Measurements from ENCODE around the gene AMIGO1.

AMIGO1 gene

DNA sequence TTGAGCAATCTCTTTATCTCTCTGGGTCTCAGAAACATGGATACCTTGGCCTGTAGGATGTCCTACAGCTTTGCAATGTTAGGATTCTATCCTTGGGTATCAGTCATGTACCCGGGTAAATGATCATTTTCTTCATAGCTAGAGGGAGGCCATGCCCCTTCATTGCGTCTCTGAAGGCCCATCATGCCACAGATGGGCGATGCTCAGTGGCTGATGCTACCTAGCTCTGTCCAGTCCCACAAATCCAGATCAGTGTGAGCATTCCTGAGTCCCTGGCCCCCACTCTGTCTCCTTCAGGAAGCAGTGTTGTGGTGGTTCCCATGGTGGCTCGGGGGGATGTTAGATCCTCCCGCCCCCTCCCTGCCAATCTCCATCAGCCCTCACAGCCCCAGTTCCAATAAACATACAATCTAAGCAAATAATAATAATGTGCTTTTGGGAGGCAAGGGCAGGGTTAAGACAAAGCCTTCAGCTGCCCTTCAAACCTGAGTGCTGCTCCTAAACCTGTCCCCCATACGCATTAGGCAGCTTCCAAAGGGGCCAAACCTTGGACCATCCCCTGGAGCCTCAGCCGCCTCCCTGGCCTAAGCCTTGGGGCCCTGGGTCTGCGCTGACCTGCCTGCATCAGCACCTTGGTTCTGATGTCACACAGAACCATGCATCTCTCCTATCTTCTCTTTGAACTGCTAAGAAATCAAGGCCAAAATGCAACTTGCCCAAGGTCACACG is 29.5 kb upstream of the AMIGO1 start:
- no peak for DNase-seq (ENCODE audit: low read depth)
- TF ChIP-seq, protein P1, sequence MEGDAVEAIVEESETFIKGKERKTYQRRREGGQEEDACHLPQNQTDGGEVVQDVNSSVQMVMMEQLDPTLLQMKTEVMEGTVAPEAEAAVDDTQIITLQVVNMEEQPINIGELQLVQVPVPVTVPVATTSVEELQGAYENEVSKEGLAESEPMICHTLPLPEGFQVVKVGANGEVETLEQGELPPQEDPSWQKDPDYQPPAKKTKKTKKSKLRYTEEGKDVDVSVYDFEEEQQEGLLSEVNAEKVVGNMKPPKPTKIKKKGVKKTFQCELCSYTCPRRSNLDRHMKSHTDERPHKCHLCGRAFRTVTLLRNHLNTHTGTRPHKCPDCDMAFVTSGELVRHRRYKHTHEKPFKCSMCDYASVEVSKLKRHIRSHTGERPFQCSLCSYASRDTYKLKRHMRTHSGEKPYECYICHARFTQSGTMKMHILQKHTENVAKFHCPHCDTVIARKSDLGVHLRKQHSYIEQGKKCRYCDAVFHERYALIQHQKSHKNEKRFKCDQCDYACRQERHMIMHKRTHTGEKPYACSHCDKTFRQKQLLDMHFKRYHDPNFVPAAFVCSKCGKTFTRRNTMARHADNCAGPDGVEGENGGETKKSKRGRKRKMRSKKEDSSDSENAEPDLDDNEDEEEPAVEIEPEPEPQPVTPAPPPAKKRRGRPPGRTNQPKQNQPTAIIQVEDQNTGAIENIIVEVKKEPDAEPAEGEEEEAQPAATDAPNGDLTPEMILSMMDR (IDR thresholded peaks at IDR 0.05; ENCODE audit: low read length, missing control alignments): no peak
- no peak overlapping the region for H3K4me3 ChIP-seq (replicated peaks; ENCODE audit: low read depth, low read length)

DNA sequence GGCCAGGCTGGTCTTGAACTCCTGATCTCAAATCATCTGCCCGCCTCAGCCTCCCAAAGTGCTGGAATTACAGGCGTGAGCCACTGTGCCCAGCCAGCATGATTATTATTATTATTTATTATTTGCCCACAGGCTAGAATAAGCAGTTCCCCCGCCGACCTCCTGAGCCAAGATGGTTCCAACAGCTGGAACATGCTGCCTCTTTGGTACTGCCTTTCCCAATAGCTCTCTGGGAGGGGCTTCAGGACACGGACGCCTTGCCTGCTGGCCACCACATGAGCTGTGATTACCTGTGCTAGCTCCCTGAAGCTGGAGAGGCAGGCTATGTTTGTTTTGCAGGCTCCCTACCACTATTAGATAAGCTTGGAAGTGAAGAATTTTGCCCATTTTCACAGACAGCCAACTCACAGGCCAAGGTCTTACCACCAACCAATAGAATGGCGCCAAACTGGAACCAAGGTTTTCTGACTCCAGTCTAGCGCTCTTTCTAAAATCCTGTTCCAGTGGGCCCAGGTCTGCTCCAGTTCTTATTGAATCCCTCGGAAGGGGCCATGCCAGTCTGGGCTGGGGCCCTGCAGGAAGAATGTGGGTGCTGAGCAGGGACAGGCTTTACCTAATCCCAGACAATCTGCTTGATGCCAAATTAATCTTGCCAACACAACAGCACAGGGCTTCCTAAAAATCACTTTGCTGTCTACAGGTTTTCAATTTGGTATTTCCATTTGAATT is 28.1 kb upstream of the AMIGO1 start:
- DNase-seq (ENCODE audit: low read depth): no peak
- TF ChIP-seq, protein P1 (IDR thresholded peaks at IDR 0.05; ENCODE audit: low read length, missing control alignments): no peak
- H3K4me3 ChIP-seq (replicated peaks; ENCODE audit: low read depth, low read length): no peak overlapping the region

DNA sequence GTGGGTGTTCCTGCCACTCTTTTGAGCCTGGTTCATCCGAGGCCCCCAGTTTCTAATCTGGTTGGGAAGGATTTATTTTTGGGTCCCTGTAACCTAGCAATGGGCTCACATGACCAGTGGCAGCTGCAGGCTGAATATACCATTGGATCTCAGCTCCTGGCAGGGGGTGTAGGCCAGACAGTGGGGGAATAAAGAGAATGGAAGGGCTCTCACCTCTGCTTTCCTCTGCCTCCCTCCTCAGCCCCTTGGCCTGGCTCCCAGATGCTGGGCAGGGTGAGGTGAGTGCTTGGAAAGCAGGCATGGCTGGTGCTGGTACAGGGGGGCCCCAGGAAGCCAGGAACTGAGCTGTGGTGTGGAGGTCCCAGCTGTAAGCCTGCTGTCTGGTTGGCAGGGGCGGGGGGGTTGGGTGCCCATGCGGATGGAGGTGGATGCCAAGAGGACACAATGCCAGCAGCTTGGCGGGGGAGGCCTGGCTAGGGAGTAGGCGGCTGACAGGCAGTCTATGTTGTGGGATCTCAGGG is 26.5 kb upstream of the AMIGO1 start:
- TF ChIP-seq, protein P1 (IDR thresholded peaks at IDR 0.05; ENCODE audit: low read length, missing control alignments): no peak
- H3K4me3 ChIP-seq (replicated peaks; ENCODE audit: low read depth, low read length): no peak overlapping the region
- DNase-seq (ENCODE audit: low read depth): no peak

DNA sequence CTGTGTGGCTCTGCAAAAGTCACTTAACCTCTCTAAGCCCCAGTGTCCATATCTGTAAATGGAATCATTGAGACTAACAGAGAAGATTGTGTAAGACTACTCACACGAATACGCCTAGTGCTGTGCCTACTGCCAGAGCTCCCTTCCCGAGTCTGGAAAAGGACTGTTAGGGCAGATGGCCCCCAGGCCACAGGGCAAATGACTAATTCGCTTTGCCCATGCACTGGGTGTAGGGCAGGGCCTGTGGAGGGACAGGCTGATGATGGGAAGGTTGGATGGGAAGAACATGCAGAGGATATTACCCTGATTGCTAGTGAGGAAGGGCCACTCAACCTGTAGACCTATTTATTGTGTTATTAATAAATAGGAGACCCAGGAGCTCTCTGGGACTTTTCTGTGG is 26.0 kb upstream of the AMIGO1 start:
- no peak for DNase-seq (ENCODE audit: low read depth)
- TF ChIP-seq, protein P1 (IDR thresholded peaks at IDR 0.05; ENCODE audit: low read length, missing control alignments): no peak

DNA sequence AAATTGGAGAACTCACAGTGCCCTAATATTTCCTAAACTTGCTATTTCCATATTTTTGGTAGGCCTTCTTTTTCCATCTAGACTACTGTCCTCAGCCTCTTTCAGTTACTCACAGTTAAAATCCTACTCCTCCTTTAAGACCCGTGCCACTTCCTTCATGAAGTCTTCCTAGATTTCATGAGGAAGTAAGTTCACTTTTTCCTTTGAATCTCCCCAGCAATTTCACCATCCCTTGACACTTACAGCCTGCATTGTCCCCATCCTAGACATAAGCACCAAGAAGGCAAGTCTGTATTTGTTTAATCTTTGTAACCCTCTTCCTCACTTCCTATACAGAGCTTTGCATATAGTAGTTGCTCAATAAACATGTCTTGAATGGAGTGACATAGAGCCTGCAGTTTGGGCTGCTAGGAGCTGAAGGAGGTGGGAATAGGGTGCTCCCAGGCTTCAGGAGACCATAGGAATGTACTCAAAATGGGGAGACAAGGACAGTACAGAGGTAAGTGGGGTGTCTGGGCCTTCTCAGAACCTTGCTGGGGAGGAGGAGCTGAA is 24.9 kb upstream of the AMIGO1 start:
- no peak overlapping the region for H3K4me3 ChIP-seq (replicated peaks; ENCODE audit: low read depth, low read length)
- TF ChIP-seq, protein P1 (IDR thresholded peaks at IDR 0.05; ENCODE audit: low read length, missing control alignments): no peak
- no peak for DNase-seq (ENCODE audit: low read depth)

More for the DNA sequence above, 26.0 kb upstream of the AMIGO1 start:
- no peak overlapping the region for H3K4me3 ChIP-seq (replicated peaks; ENCODE audit: low read depth, low read length)

DNA sequence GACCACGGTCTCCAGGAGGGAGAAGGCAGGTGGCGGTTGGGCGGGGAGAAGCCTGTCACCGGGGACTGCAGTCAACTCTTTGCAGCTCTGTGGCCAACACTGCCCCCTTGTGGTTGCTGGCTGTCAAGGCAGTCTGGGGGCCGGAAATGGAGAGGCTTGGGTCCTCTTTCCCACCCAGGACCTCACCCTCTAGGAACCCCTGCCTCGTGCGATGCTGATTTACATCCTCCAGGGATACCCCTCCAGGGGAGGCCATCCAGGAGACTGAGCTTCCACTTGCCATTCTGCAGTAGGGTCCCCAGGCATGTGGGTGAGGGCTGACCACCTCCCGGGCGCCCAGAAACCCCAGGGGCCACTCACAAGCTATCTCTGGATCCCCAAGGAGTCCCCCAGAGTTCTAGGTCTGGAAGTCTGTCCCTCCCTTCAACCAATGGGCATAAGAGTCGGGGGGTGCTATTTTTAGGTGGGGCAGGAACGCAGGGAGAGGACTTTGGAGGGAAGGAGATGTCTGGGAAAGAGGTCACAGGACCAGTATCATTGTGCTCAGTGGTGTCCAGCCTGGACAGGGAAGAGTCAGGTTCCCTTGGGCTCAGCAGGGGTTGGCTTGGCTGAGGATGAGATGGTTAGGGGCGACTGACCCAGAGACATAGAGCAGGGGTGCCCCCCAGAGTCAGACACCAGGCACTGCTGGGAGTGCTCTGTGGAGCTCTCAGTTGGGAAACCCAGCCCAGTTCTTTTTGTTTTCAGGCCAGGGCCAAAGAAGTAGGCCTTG is 23.0 kb upstream of the AMIGO1 start:
- TF ChIP-seq, protein P1 (IDR thresholded peaks at IDR 0.05; ENCODE audit: low read length, missing control alignments): peak; percentile 93
- H3K4me3 ChIP-seq (replicated peaks; ENCODE audit: low read depth, low read length): no peak overlapping the region
- peak; percentile 79 for DNase-seq (ENCODE audit: low read depth)
